ENCODE data around the gene MCM9.

DNA sequence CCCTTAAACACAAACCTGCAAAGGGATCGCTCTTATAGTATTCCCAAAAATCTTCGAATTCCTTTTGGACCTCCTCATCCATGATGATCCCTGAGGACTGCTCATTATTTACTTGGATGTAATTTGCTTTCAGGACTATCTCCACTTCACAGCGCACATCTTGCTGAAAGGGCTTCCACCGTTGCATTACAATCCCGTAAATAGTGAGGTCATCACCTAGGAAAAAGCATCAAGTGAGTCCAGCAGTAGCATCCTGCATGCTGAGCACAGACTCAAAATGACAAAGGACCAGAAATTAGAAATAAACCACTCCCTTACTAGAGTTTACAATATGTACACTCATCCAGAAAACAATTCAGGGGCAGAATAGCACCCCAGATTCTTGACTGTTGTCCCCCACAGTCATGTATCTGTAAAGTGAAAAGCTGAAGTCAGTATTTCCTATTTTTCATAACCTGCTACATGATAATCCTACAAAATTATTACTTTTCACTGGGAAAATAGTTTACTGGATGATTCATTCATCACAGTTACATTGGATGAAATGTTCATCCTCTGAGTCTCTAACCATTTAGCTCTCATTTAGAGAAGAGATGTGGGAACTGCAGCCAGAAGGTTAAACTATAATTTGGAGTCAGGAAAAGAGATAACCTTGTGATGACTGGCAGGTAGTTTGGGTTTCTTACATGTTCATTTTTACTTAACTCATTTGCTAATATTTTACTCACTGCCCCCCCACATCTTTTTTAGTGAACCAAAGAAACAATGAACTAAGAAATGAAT is 17.2 kb downstream of the MCM9 start:
- TF ChIP-seq, protein P1, sequence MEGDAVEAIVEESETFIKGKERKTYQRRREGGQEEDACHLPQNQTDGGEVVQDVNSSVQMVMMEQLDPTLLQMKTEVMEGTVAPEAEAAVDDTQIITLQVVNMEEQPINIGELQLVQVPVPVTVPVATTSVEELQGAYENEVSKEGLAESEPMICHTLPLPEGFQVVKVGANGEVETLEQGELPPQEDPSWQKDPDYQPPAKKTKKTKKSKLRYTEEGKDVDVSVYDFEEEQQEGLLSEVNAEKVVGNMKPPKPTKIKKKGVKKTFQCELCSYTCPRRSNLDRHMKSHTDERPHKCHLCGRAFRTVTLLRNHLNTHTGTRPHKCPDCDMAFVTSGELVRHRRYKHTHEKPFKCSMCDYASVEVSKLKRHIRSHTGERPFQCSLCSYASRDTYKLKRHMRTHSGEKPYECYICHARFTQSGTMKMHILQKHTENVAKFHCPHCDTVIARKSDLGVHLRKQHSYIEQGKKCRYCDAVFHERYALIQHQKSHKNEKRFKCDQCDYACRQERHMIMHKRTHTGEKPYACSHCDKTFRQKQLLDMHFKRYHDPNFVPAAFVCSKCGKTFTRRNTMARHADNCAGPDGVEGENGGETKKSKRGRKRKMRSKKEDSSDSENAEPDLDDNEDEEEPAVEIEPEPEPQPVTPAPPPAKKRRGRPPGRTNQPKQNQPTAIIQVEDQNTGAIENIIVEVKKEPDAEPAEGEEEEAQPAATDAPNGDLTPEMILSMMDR (IDR thresholded peaks at IDR 0.05) = no peak
- TF ChIP-seq POLR2A (IDR thresholded peaks at IDR 0.05) (no peak), POLR2AphosphoS5 (IDR thresholded peaks at IDR 0.05) (no peak)
